A549 (cell line): ENCODE measurements around the gene MSGN1.

Experiments used
- HDAC2 ChIP-seq: fragments of 200-600 bp; sonication (generic); IDR thresholded peaks from 2 replicates; pipeline ENCODE4 v1.6.1; 2016
- POLR2AphosphoS2 ChIP-seq: conservative IDR thresholded peaks from 2 replicates; pipeline ENCODE4 v1.6.1; 2012; ENCODE audit warnings: low read length, improper control_type of control experiment, inconsistent platforms
- TF ChIP-seq, protein P1 (sequence below): fragments of >200 bp; sonication (Bioruptor Twin); formaldehyde crosslinking; IDR thresholded peaks from 3 replicates; pipeline ENCODE4 v1.5.1; 2016

GRCh38 chr2:17813010-17813741 lies 3.1 kb upstream of the MSGN1 start:
- TF ChIP-seq POLR2AphosphoS2 (no peak), HDAC2 (no peak)
- TF ChIP-seq, protein P1, sequence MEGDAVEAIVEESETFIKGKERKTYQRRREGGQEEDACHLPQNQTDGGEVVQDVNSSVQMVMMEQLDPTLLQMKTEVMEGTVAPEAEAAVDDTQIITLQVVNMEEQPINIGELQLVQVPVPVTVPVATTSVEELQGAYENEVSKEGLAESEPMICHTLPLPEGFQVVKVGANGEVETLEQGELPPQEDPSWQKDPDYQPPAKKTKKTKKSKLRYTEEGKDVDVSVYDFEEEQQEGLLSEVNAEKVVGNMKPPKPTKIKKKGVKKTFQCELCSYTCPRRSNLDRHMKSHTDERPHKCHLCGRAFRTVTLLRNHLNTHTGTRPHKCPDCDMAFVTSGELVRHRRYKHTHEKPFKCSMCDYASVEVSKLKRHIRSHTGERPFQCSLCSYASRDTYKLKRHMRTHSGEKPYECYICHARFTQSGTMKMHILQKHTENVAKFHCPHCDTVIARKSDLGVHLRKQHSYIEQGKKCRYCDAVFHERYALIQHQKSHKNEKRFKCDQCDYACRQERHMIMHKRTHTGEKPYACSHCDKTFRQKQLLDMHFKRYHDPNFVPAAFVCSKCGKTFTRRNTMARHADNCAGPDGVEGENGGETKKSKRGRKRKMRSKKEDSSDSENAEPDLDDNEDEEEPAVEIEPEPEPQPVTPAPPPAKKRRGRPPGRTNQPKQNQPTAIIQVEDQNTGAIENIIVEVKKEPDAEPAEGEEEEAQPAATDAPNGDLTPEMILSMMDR: no peak
